ENCODE measurements around the gene GPR78.
A peak's percentile ranks its signal among the peaks of the same experiment; 100 is the strongest.

- peak in 4 of 7 experiments; percentile 2 to 41 (median 33) for TF ChIP-seq CTCF (IDR thresholded peaks at IDR 0.05)
- TF ChIP-seq POLR2A (IDR thresholded peaks at IDR 0.05), result no peak
These were observed 32.9 kb upstream of the GPR78 start for GRCh38 chr4:8547108-8547911.
